K562 (cell line): Measurements from ENCODE around the gene PLIN5.
A peak's percentile ranks its signal among the peaks of the same experiment; 100 is the strongest.

Source experiments
- CEBPB ChIP-seq: fragments of 450-650 bp; IDR thresholded peaks from 2 replicates; pipeline ENCODE4 v1.6.1; 2016; ENCODE audit warnings: missing genetic modification characterization, missing compliant biosample characterization
- CHD4 ChIP-seq: fragments of 200-600 bp; sonication (generic); IDR thresholded peaks from 3 replicates; pipeline ENCODE4 v1.6.1; 2012; ENCODE audit warnings: low read depth, mild to moderate bottlenecking, mixed read lengths, low read length, inconsistent platforms; ENCODE audit not compliant: insufficient read depth, insufficient replicate concordance, poor library complexity, severe bottlenecking
- CREM ChIP-seq: IDR thresholded peaks from 2 replicates; pipeline ENCODE4 v1.6.1; 2014; ENCODE audit warnings: antibody characterized with exemption, low read depth
- DIDO1 ChIP-seq: fragments of 450-650 bp; IDR thresholded peaks from 2 replicates; pipeline ENCODE4 v1.6.1; 2016; ENCODE audit warnings: low read depth, missing biosample characterization, missing genetic modification characterization
- ELF4 ChIP-seq: fragments of 450-650 bp; formaldehyde crosslinking; IDR thresholded peaks from 2 replicates; pipeline ENCODE4 v1.4.0; 2022; ENCODE audit warnings: missing genetic modification characterization
- EP300 ChIP-seq: IDR thresholded peaks from 2 replicates; pipeline ENCODE4 v1.6.1; 2012; ENCODE audit warnings: low read length, improper control_type of control experiment
- HNRNPUL1 ChIP-seq: fragments of 200-400 bp; formaldehyde crosslinking; IDR thresholded peaks from 2 replicates; pipeline ENCODE4 v1.6.1; 2017; ENCODE audit warnings: low read length
- KAT2B ChIP-seq: IDR thresholded peaks from one replicate; pipeline ENCODE4 v1.6.1; 2012; ENCODE audit warnings: low read depth, mild to moderate bottlenecking, control low read depth, inconsistent platforms, low read length, moderate library complexity
- NRF1 ChIP-seq, 2 experiments: fragments of 450-650 bp; IDR thresholded peaks in 1 of 2; conservative IDR thresholded peaks in 1 of 2; 2 replicates each; pipeline ENCODE4 v1.6.1; 2014; ENCODE audit warnings: mild to moderate bottlenecking in 2 of 2
- PREB ChIP-seq: sonication (generic); formaldehyde crosslinking; IDR thresholded peaks from 2 replicates; pipeline ENCODE4 v1.8.1; 2023; ENCODE audit warnings: mild to moderate bottlenecking, missing genetic modification reagents
- ZHX1 ChIP-seq: fragments of 150-350 bp; conservative IDR thresholded peaks from 2 replicates; pipeline ENCODE4 v1.6.1; 2014; ENCODE audit warnings: low read length
- ZNF639 ChIP-seq, 2 experiments: fragments of 200-800 bp in 1 of 2; sonication (Bioruptor generic) in 1 of 2; sonication (generic) in 1 of 2; formaldehyde crosslinking in 1 of 2; IDR thresholded peaks in 1 of 2; conservative IDR thresholded peaks in 1 of 2; 2 replicates each; pipeline versions ENCODE4 v1.5.0 to v1.6.1; 2016 to 2020; ENCODE audit warnings: missing compliant biosample characterization in 1 of 2, missing genetic modification characterization in 1 of 2, missing genetic modification reagents in 1 of 2
- TF ChIP-seq, protein P1 (sequence below), 2 experiments: fragments of 450-650 bp in 1 of 2; sonication (generic) in 1 of 2; formaldehyde crosslinking in 1 of 2; IDR thresholded peaks; 2 replicates each; pipeline versions ENCODE4 v1.7.1 to v1.9.0; 2016 to 2022; ENCODE audit warnings: inconsistent platforms in 1 of 2, mild to moderate bottlenecking in 1 of 2, missing genetic modification reagents in 1 of 2
- TF ChIP-seq, protein P2 (sequence below): sonication (generic); formaldehyde crosslinking; IDR thresholded peaks from 2 replicates; pipeline ENCODE4 v1.5.0; 2020; ENCODE audit warnings: missing genetic modification reagents

- TF ChIP-seq CREM (0 out of 2 replicates have a peak, but pooled peaks have one; percentile 21), PREB (CRISPR knock-in tag) (no peak), KAT2B (no peak), ELF4 (CRISPR knock-in tag) (no peak), EP300 (no peak), HNRNPUL1 (no peak), CEBPB (tag) (no peak), CHD4 (peak; percentile 2), ZNF639 (CRISPR knock-in tag; conservative IDR thresholded peaks at IDR 0.05 in 1 of 2, IDR thresholded peaks at IDR 0.05 in 1 of 2) (no peak), ZHX1 (no peak), NRF1 (conservative IDR thresholded peaks at IDR 0.05 in 1 of 2, IDR thresholded peaks at IDR 0.05 in 1 of 2) (no peak), DIDO1 (tag) (no peak)
- TF ChIP-seq, protein P1, sequence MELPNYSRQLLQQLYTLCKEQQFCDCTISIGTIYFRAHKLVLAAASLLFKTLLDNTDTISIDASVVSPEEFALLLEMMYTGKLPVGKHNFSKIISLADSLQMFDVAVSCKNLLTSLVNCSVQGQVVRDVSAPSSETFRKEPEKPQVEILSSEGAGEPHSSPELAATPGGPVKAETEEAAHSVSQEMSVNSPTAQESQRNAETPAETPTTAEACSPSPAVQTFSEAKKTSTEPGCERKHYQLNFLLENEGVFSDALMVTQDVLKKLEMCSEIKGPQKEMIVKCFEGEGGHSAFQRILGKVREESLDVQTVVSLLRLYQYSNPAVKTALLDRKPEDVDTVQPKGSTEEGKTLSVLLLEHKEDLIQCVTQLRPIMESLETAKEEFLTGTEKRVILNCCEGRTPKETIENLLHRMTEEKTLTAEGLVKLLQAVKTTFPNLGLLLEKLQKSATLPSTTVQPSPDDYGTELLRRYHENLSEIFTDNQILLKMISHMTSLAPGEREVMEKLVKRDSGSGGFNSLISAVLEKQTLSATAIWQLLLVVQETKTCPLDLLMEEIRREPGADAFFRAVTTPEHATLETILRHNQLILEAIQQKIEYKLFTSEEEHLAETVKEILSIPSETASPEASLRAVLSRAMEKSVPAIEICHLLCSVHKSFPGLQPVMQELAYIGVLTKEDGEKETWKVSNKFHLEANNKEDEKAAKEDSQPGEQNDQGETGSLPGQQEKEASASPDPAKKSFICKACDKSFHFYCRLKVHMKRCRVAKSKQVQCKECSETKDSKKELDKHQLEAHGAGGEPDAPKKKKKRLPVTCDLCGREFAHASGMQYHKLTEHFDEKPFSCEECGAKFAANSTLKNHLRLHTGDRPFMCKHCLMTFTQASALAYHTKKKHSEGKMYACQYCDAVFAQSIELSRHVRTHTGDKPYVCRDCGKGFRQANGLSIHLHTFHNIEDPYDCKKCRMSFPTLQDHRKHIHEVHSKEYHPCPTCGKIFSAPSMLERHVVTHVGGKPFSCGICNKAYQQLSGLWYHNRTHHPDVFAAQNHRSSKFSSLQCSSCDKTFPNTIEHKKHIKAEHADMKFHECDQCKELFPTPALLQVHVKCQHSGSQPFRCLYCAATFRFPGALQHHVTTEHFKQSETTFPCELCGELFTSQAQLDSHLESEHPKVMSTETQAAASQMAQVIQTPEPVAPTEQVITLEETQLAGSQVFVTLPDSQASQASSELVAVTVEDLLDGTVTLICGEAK (IDR thresholded peaks at IDR 0.05) = no peak
- TF ChIP-seq, protein P1 (CRISPR knock-in tag; IDR thresholded peaks at IDR 0.05) = no peak
- TF ChIP-seq, protein P2, sequence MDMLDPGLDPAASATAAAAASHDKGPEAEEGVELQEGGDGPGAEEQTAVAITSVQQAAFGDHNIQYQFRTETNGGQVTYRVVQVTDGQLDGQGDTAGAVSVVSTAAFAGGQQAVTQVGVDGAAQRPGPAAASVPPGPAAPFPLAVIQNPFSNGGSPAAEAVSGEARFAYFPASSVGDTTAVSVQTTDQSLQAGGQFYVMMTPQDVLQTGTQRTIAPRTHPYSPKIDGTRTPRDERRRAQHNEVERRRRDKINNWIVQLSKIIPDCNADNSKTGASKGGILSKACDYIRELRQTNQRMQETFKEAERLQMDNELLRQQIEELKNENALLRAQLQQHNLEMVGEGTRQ = no peak
Measured at GRCh38 chr19:4557971-4558941, 23.2 kb upstream of the PLIN5 start.
